GM21717 (cell line): ENCODE data around the gene EXOG.

ENCODE experiments used
- ATAC-seq: cut with Tn5 transposase; IDR thresholded peaks from one replicate; pipeline ENCODE4 v1.9.1; 2021; ENCODE audit warnings: mild to moderate bottlenecking, moderate library complexity; ENCODE audit not compliant: unreplicated experiment

EXOG gene

GRCh38 chr3:38472342-38472741 lies 23.8 kb upstream of the EXOG start:
- ATAC-seq = no peak

GRCh38 chr3:38473229-38473628 lies 22.9 kb upstream of the EXOG start:
- no peak for ATAC-seq

- no peak for ATAC-seq
Observed at GRCh38 chr3:38474928-38475605, 21.1 kb upstream of the EXOG start.

DNA sequence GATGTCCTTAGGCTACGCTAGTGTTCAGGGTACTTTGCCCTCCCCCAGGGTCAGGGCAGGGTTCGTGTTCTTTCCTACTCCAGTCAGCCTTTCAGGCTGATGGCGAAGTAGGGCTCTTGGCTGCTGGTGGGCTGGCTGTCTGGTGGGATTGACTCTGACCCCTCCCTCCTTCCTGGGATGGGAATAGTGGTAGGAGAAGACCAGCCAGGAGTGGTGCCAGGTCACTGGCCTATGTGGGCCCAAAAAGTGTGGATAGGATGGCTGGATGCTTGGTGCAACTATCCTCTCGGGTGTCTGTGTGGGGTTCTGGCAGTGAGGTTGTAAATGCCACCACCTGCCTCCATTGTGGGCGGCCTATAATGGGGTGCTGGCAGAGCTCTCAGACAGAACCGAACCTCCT lies 20.4 kb upstream of the EXOG start:
- no peak for ATAC-seq

- no peak for ATAC-seq
Observed at GRCh38 chr3:38476157-38476756, 19.9 kb upstream of the EXOG start.

- ATAC-seq = no peak
Observed at GRCh38 chr3:38477057-38477820, 18.9 kb upstream of the EXOG start.

- no peak for ATAC-seq
Observed at GRCh38 chr3:38477839-38478450, 18.2 kb upstream of the EXOG start.

GRCh38 chr3:38478901-38479300 lies 17.2 kb upstream of the EXOG start:
- ATAC-seq = no peak

DNA sequence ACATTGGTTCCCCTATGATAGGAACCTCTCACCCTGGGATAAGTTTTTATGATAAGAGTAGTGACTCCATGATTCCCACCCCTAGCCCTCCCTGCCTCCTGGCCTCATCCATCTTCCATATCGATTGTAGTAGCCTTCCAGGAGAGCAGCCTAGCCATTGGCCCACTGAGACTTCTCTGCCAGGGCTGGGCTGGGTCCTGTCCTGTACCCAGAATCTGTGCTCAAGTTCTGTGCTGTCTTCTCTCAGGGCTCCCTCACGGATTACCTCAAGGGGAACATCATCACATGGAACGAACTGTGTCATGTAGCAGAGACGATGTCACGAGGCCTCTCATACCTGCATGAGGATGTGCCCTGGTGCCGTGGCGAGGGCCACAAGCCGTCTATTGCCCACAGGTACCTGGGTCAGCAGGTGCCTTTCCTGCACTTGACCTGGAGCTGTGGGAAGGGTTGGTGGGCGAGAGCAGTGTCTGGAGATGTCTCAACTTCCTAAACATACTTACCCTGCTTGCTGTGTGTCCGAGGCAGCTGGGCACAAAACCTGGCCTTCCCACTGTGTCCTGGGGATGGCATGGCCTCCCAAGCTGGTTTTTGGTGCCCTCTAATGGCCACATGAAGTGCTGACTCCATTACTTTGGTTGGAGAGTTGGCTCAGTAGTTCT lies 16.6 kb upstream of the EXOG start:
- ATAC-seq = no peak

DNA sequence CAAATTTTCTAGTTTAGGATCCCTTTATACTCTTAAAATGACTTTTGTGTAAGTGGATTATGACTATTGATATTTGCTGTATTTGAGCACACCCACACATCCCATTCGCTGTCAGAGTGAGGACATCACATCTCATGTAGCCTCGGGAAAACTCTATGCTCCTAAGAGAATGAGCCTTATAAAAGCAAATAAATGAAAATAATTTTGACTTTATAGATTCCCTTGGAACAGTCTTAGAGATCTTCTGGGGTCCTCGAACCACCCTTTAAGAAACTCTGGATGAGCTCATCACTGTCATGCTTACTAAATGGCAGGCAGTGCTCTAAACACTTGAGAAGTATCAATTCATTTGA lies 16.1 kb upstream of the EXOG start:
- ATAC-seq = no peak

GRCh38 chr3:38480930-38481329 lies 15.2 kb upstream of the EXOG start:
- no peak for ATAC-seq

- no peak for ATAC-seq
Observed at GRCh38 chr3:38482951-38483350, 13.2 kb upstream of the EXOG start.

- peak; percentile 91 for ATAC-seq
Observed at GRCh38 chr3:38487323-38487722, 8.8 kb upstream of the EXOG start.

DNA sequence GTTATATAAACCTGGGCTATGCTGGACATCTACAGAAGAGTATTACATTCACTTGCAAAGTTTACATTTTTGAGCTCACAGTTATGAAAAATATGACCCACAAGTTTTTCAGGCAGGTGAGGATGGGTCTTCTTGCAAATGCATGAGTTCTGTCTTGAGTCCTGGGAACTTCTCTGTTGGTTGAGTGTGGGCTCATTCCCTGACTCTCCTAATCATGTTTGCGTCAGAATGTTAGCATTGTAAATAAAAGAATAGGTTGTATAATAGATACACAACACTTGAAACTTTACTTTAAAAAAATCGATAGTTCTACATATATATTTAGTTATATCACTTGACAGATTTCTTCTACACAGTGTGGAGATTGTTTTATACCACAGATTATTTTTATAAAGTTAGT lies 7.2 kb upstream of the EXOG start:
- no peak for ATAC-seq

GRCh38 chr3:38489766-38490165 lies 6.4 kb upstream of the EXOG start:
- no peak for ATAC-seq

GRCh38 chr3:38490281-38491030 lies 5.7 kb upstream of the EXOG start:
- no peak for ATAC-seq

DNA sequence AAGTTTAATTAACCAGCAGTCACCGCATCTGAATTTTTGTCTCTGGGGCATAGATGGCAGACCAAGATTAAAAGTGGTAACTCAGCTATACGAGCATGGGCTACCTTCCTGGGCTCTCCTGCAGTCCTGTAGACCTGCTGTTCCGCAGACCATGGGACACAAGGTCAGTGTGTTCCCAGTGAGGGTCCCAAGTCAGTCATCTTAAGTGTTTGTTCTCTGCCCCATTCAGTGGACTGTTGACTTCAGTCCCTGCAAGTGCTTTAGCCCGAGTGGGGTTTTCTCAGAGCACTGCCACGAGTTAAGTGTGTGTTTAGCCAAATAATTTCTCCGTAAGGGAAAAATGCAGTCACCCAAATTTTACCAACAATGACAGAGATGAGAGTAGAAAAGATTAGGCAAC lies 4.9 kb upstream of the EXOG start:
- no peak for ATAC-seq

- ATAC-seq = no peak
Observed at GRCh38 chr3:38493031-38493430, 3.1 kb upstream of the EXOG start.

DNA sequence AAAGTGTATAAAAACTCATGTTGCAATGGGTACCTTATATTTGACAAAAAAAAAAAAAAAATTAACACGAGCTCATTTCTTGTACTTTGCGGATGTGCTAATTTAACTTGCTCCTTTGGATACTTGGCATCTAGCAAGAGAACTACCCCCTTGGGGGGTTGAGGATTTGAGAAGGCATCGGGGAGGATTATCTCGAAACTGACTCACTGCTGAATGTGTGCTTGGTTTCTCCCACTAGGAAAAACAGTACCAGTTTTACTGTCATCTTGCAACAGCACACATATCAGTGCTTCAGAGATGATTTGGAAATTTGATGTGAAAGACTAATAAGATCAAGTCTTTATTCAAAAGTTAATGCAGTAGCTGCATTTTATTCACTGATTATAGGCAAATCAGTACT lies 891 bp downstream of the EXOG start:
- no peak for ATAC-seq

DNA sequence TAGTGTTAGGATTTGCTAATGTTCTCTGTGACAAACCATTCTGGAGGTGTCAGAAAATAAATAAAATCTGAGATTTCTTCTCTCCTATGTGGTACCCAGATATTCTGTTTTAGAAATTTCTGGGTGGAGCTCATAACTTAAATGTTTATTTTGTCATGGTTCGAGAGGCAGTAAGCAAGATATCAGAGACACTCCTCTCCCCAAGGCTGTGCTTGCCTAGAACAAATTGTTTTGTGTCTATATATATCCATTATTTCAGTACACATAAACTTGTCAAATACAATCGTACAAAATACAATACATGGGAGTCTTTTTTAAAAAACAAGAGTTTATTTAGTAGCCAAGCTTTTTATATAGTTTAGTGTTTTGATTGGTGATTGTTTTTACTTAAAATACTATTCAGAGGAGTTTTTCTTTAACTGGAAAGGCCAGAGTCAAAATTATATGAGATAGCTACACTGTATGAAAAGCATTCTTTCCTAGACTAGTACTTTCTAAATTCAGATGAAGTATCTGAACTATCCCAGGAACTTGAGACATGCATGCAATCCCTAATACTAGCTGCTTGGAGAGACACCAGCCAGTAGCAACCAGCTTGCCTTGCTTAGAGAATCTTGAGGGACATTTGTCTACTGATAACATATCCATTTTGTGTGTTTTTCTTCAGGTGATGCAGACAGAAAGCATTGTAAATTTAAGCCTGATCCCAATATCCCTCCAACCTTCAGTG lies 4.7 kb downstream of the EXOG start:
- no peak for ATAC-seq
